Measurements from ENCODE around the gene TUBGCP5.

TUBGCP5 gene

GRCh38 chr15:22963641-22964040 is 75.7 kb downstream of the TUBGCP5 start:
- H3K27ac ChIP-seq (ENCODE audit: low read depth, low read length) = no peak overlapping the region
- no peak overlapping the region for H3K4me3 ChIP-seq (ENCODE audit: low read length)
- peaks cover 11% of the 10 kb centered on the region for H3K4me1 ChIP-seq (ENCODE audit: control insufficient read depth, insufficient read depth, low read length)

GRCh38 chr15:22962611-22963010 is 76.8 kb downstream of the TUBGCP5 start:
- no peak overlapping the region for H3K27ac ChIP-seq (ENCODE audit: low read depth, low read length)
- H3K27me3 ChIP-seq (ENCODE audit: control insufficient read depth, insufficient read depth, low read length) = no peaks in the 10 kb centered on the region
- H3K4me1 ChIP-seq (ENCODE audit: control insufficient read depth, insufficient read depth, low read length) = peaks cover 11% of the 10 kb centered on the region
- H3K4me3 ChIP-seq (ENCODE audit: low read length) = no peak overlapping the region
- no peaks in the 10 kb centered on the region for H3K36me3 ChIP-seq (ENCODE audit: control insufficient read depth, insufficient read depth, low read length)
- H3K9ac ChIP-seq (ENCODE audit: low read length) = no peak overlapping the region

More at GRCh38 chr15:22963641-22964040, 75.7 kb downstream of the TUBGCP5 start:
- Histone ChIP-seq H3K27me3 (ENCODE audit: control insufficient read depth, insufficient read depth, low read length) (no peaks in the 10 kb centered on the region), H3K9ac (ENCODE audit: low read length) (no peak overlapping the region), H3K36me3 (ENCODE audit: control insufficient read depth, insufficient read depth, low read length) (no peaks in the 10 kb centered on the region)

- H3K36me3 ChIP-seq (ENCODE audit: control insufficient read depth, insufficient read depth, low read length) = no peaks in the 10 kb centered on the region
- H3K27me3 ChIP-seq (ENCODE audit: control insufficient read depth, insufficient read depth, low read length) = no peaks in the 10 kb centered on the region
- no peak overlapping the region for H3K9ac ChIP-seq (ENCODE audit: low read length)
- no peak overlapping the region for H3K27ac ChIP-seq (ENCODE audit: low read depth, low read length)
- no peak overlapping the region for H3K4me3 ChIP-seq (ENCODE audit: low read length)
- H3K4me1 ChIP-seq (ENCODE audit: control insufficient read depth, insufficient read depth, low read length) = peaks cover 11% of the 10 kb centered on the region
Measured at GRCh38 chr15:22961762-22962161, 77.6 kb downstream of the TUBGCP5 start.

- Histone ChIP-seq H3K4me1 (ENCODE audit: control insufficient read depth, insufficient read depth, low read length) (peaks cover 18% of the 10 kb centered on the region), H3K36me3 (ENCODE audit: control insufficient read depth, insufficient read depth, low read length) (no peaks in the 10 kb centered on the region), H3K27ac (ENCODE audit: low read depth, low read length) (no peak overlapping the region), H3K4me3 (ENCODE audit: low read length) (no peak overlapping the region), H3K9ac (ENCODE audit: low read length) (no peak overlapping the region), H3K27me3 (ENCODE audit: control insufficient read depth, insufficient read depth, low read length) (no peaks in the 10 kb centered on the region)
Measured at GRCh38 chr15:22960556-22960955, 78.8 kb downstream of the TUBGCP5 start.

GRCh38 chr15:22960126-22960525 is 79.2 kb downstream of the TUBGCP5 start:
- Histone ChIP-seq H3K27me3 (ENCODE audit: control insufficient read depth, insufficient read depth, low read length) (no peaks in the 10 kb centered on the region), H3K9ac (ENCODE audit: low read length) (no peak overlapping the region), H3K27ac (ENCODE audit: low read depth, low read length) (no peak overlapping the region), H3K4me1 (ENCODE audit: control insufficient read depth, insufficient read depth, low read length) (peaks cover 21% of the 10 kb centered on the region), H3K36me3 (ENCODE audit: control insufficient read depth, insufficient read depth, low read length) (no peaks in the 10 kb centered on the region), H3K4me3 (ENCODE audit: low read length) (no peak overlapping the region)

- Histone ChIP-seq H3K4me3 (ENCODE audit: low read length) (no peak overlapping the region), H3K36me3 (ENCODE audit: control insufficient read depth, insufficient read depth, low read length) (no peaks in the 10 kb centered on the region), H3K27me3 (ENCODE audit: control insufficient read depth, insufficient read depth, low read length) (no peaks in the 10 kb centered on the region), H3K4me1 (ENCODE audit: control insufficient read depth, insufficient read depth, low read length) (peaks cover 20% of the 10 kb centered on the region), H3K9ac (ENCODE audit: low read length) (no peak overlapping the region), H3K27ac (ENCODE audit: low read depth, low read length) (no peak overlapping the region)
Measured at GRCh38 chr15:22959321-22960101, 79.9 kb downstream of the TUBGCP5 start.

GRCh38 chr15:22958487-22959280 is 80.7 kb downstream of the TUBGCP5 start:
- Histone ChIP-seq H3K27ac (ENCODE audit: low read depth, low read length) (no peak overlapping the region), H3K36me3 (ENCODE audit: control insufficient read depth, insufficient read depth, low read length) (no peaks in the 10 kb centered on the region), H3K9ac (ENCODE audit: low read length) (no peak overlapping the region), H3K27me3 (ENCODE audit: control insufficient read depth, insufficient read depth, low read length) (no peaks in the 10 kb centered on the region), H3K4me1 (ENCODE audit: control insufficient read depth, insufficient read depth, low read length) (peaks cover 17% of the 10 kb centered on the region), H3K4me3 (ENCODE audit: low read length) (no peak overlapping the region)

GRCh38 chr15:22956978-22957260 is 82.5 kb downstream of the TUBGCP5 start:
- Histone ChIP-seq H3K4me1 (ENCODE audit: control insufficient read depth, insufficient read depth, low read length) (peaks cover 23% of the 10 kb centered on the region), H3K4me3 (ENCODE audit: low read length) (no peak overlapping the region), H3K9ac (ENCODE audit: low read length) (no peak overlapping the region), H3K27ac (ENCODE audit: low read depth, low read length) (no peak overlapping the region), H3K36me3 (ENCODE audit: control insufficient read depth, insufficient read depth, low read length) (no peaks in the 10 kb centered on the region), H3K27me3 (ENCODE audit: control insufficient read depth, insufficient read depth, low read length) (no peaks in the 10 kb centered on the region)

GRCh38 chr15:22956257-22956977 is 83.0 kb downstream of the TUBGCP5 start:
- H3K4me3 ChIP-seq (ENCODE audit: low read length) = no peak overlapping the region
- H3K4me1 ChIP-seq (ENCODE audit: control insufficient read depth, insufficient read depth, low read length) = peaks cover 24% of the 10 kb centered on the region
- H3K27ac ChIP-seq (ENCODE audit: low read depth, low read length) = peak overlapping the region; percentile 6
- H3K36me3 ChIP-seq (ENCODE audit: control insufficient read depth, insufficient read depth, low read length) = no peaks in the 10 kb centered on the region
- H3K9ac ChIP-seq (ENCODE audit: low read length) = no peak overlapping the region
- H3K27me3 ChIP-seq (ENCODE audit: control insufficient read depth, insufficient read depth, low read length) = no peaks in the 10 kb centered on the region

- Histone ChIP-seq H3K4me1 (ENCODE audit: control insufficient read depth, insufficient read depth, low read length) (peaks cover 24% of the 10 kb centered on the region), H3K27ac (ENCODE audit: low read depth, low read length) (no peak overlapping the region), H3K9ac (ENCODE audit: low read length) (no peak overlapping the region), H3K36me3 (ENCODE audit: control insufficient read depth, insufficient read depth, low read length) (no peaks in the 10 kb centered on the region), H3K4me3 (ENCODE audit: low read length) (no peak overlapping the region), H3K27me3 (ENCODE audit: control insufficient read depth, insufficient read depth, low read length) (no peaks in the 10 kb centered on the region)
Measured at GRCh38 chr15:22955544-22956119, 83.7 kb downstream of the TUBGCP5 start.

GRCh38 chr15:22954798-22955543 is 84.4 kb downstream of the TUBGCP5 start:
- H3K27me3 ChIP-seq (ENCODE audit: control insufficient read depth, insufficient read depth, low read length) = no peaks in the 10 kb centered on the region
- no peak overlapping the region for H3K4me3 ChIP-seq (ENCODE audit: low read length)
- no peak overlapping the region for H3K9ac ChIP-seq (ENCODE audit: low read length)
- H3K4me1 ChIP-seq (ENCODE audit: control insufficient read depth, insufficient read depth, low read length) = peaks cover 24% of the 10 kb centered on the region
- no peaks in the 10 kb centered on the region for H3K36me3 ChIP-seq (ENCODE audit: control insufficient read depth, insufficient read depth, low read length)
- no peak overlapping the region for H3K27ac ChIP-seq (ENCODE audit: low read depth, low read length)

- Histone ChIP-seq H3K9ac (ENCODE audit: low read length) (no peak overlapping the region), H3K27ac (ENCODE audit: low read depth, low read length) (no peak overlapping the region), H3K36me3 (ENCODE audit: control insufficient read depth, insufficient read depth, low read length) (no peaks in the 10 kb centered on the region), H3K27me3 (ENCODE audit: control insufficient read depth, insufficient read depth, low read length) (no peaks in the 10 kb centered on the region), H3K4me1 (ENCODE audit: control insufficient read depth, insufficient read depth, low read length) (peaks cover 19% of the 10 kb centered on the region), H3K4me3 (ENCODE audit: low read length) (no peak overlapping the region)
Measured at GRCh38 chr15:22954326-22954725, 85.0 kb downstream of the TUBGCP5 start.
